HG02884 (cell line): ENCODE results near the gene GLS.

Experiments
- ATAC-seq: cut with Tn5 transposase; IDR thresholded peaks from one replicate; pipeline ENCODE4 v1.9.1; 2021; ENCODE audit warnings: mild to moderate bottlenecking, moderate library complexity; ENCODE audit not compliant: unreplicated experiment

The GLS gene

DNA sequence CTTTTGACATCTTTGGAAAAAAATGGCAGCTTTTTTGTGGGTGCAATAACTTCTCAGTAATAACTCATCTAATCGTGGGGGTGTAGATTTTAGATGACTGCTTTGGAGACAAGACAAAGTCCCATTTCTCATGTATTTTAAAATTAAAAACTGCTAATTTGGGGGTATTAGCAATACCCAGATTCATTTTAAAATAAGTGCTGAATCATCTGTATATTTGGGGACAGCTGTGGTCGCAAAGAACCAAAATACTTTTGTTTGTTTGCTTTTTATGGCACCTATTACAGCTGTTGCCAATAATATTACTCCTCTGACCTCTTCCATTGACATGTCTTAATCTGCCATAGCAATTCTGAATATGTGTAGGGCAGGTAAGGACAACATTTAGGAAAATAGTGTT lies 87.9 kb downstream of the GLS start:
- no peak for ATAC-seq

DNA sequence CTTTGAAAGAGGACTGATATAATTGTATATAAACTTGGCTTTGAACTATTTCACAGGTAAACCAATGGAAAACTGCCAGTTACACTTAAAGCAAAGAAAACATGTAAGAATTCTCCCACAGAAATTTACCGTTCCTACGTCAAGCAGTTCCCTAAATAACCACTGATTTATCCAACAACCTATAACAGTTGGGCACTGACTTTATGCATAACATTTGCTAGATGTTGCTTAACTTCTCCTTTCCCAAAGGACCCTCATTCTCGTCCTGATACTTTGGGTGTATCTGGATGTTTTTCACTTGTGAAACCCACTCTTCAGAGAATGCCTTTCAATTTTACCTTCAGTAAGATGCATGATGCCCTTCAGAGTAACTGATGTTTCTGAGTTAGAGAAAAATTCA lies 89.5 kb downstream of the GLS start:
- ATAC-seq, result no peak

DNA sequence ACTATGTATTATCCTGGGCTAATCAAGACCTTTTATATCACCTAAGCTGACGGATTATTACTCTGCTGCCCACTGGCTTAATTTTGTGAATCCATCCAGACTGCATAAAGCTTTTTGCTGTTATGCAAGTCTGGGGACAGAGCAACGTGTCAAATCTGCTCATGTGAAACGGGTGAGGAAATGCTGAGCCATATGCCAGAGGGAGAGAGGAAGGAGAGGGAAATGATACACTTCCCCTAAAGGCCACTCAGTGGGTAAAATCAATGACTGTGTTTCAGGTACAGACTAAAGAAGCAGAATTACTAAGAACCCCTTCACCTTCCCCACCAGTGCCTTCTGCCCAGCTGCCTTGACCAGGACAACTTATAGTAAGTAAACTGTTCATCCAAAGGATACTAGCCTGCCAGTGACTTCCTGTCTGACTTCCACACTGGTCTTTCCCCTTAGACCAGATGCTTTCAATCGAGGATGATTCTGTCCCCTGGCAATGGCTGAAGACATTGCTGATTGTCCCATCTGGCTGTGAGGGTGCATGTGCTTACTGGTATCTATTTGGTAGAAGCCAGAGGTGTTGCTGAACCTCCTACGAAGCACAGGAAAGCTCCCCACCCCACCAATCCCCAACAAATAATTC lies 90.4 kb downstream of the GLS start:
- no peak for ATAC-seq

DNA sequence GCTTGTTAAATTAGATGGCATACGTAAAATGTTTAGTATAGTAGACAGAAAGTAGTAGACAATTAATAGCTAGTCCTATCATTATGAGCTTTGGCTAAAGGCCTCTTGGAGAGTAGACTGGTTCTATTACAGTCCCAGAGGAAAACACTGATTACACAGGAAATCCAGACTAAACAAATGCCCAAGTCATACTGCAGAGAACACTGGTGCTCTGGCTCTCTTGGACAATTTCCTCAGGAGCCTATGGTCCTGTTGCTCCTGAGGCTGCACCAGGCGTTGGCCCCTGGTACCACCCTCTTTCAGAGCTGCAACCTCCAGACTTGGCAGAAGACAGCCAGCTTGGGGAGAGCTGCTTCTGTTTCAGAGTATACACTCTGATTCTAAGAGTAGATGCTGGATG lies 91.6 kb downstream of the GLS start:
- ATAC-seq, result no peak

DNA sequence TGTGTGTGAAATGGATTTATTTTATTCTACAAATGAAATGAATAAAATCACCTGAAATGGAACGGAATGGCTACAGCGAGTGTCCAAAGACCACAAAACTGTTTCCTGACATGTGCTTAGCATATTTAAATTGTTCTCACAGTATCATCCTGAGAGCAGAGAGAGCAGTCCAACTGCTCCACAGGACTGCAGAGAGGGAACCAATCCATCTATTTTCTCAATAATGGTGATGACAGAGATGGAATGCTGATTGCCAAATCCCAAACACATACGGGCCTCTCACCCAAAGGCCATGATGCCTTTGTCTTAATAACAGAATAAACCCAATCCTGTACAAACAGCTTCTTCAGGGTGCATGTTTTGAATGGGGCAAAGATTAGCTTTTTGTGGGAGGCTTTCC lies 92.2 kb downstream of the GLS start:
- ATAC-seq, result no peak

DNA sequence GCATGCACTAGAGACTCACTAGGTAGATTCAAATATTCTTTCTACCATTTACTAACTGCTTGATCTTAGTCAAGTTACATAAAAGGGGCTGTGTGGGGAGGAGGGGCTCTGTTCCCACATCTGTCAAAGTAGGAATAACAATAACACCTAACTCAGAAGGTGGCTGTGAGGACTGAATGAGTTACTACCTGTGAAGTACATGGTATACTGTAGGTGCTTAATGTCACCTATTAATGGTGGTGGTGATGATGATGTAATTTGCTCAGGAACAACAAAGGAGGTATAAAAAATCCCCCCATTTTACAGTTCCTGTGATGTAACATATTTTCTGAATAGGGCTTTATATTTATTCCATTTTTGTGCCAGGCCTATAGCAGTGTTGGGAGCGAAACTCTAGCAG lies 92.6 kb downstream of the GLS start:
- ATAC-seq, result no peak

DNA sequence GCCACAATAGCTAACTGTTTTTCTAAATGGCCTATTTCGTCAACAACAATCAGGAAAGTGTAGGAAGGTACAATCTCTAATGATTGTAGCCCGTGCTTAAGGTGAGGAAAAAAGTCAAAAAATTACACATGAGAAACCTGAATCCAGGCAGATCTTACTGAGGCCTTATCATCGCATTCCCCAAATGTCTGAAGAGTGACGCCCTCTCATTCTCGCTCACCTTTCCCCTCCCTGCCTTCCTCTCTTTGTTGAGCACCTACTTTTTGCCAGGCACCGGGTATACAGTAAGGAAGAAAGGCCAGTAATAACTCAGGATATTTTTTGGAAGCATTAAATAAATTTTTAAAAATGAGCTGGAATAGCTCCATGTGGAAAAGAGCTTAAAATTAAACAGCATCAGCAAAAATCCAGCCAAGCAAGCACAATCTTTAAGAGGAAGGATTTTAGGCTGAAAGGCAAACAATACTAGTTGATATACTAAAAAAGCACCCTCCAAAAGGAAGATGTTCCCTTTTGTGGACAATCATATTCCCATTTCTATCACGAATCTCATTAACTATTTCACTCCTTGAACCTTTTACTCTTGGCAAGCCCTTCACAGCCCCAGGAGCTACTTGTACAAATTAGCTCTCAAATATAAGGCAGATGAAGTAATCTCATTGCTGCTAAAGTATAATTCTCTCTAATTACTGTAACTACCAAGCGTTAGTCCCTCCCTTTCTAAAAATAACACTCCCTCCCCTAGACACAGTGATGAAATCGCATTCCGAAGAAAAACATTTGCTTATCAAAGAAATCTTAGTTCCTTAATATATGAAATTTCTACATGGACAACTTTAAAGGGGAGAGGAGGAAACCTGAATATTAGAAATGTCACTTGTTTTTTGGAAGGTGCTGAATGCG lies 93.4 kb downstream of the GLS start:
- no peak for ATAC-seq

DNA sequence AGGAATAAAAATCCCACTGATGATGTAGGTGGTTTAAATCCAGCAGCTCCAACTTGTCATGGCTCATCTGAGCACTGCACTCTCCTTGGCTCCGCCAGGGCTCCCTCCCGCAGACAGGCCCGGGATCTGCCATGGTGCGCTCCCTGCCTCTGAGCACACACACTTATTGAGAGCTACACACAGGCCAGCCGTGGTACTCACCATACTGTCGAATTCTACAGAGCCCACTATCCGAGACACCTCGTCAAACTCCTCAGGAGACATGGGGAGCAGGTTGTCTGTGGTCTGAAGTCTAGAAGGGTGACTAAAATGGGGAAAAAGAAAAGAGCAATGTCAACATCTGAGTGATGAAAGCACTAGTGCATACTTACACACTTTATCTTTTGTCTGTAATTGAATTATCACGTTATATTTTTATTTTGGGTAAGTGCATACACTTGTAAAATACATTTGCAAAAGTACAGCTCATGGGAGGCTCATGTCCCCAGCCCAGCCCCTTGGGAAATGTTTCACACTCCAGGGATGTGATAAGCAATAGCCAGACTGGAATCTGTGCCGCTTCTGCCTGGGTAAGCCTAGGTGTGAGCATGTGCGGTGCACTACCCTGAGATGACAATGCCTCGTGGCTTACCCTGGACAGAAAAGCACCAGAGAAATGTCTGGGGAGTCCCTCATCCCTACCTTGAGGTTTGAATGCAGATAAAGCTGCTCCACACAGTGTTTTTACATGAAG lies 94.2 kb downstream of the GLS start:
- no peak for ATAC-seq

DNA sequence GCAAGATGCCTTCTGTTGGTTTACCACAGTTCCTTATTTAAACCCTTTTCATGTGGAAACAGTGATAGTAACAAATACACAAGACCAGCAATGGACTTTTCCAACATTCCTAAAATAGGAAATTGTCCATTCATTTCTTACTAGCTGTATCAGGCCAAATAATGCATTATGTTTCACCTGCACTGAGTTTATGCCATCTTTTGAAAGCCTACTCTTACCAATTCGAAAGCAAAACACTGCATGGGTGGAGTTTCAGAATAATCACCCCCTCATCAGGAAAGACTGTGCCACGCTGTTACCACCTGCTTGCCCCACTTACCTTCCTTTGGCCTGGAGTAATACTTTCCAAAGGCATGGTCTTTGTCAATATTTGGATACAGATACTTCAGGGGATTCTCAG lies 95.9 kb downstream of the GLS start:
- ATAC-seq, result no peak

DNA sequence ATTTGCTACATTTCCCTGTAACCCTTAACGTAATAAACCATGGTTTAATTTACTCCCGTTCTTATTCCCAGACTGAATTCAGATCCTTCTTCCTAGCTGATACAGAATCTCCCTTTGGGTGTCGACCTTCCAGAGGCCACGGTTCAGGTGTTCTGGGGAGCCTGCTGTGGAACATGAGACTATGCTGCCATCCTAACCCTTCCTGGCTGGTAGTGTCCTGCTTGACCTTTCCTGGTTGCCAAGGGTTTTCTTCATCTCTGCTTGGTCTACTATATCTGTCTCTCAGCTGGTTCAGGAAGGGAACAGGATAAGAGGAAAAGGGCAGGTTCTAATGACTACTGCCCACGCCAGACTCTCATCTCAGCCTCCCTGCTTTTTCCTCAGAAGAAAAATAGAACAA lies 96.9 kb downstream of the GLS start:
- no peak for ATAC-seq

DNA sequence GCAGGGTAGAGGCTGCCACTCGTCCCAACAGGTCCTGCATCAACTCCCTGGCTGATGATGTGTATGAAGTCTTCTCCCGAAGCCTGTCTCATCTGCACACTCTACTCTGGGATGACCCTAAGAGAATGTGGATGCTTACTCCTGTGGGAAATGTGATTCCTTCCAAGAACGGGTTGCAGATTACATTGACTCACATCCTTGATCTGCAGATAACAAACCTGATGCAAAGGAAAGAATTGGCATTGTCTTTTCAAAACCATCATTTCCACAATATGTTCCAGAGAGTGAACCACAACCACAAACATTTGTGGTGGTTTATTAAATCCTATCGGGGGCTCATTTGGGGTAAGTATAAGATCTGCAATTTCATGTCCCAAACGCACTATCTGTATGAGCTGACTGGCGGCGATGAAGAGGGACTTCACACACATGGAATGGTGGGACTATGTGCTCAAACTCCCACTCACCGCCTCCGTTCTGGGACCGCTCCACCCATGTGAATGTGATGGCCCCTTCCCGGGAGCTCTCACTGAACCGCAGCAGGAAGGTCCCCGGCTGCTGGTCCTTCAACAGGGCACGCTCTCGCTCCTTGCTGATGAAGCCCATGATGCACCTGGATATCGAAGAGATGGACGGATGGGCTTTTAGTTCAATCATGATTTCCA lies 97.9 kb downstream of the GLS start:
- no peak for ATAC-seq

DNA sequence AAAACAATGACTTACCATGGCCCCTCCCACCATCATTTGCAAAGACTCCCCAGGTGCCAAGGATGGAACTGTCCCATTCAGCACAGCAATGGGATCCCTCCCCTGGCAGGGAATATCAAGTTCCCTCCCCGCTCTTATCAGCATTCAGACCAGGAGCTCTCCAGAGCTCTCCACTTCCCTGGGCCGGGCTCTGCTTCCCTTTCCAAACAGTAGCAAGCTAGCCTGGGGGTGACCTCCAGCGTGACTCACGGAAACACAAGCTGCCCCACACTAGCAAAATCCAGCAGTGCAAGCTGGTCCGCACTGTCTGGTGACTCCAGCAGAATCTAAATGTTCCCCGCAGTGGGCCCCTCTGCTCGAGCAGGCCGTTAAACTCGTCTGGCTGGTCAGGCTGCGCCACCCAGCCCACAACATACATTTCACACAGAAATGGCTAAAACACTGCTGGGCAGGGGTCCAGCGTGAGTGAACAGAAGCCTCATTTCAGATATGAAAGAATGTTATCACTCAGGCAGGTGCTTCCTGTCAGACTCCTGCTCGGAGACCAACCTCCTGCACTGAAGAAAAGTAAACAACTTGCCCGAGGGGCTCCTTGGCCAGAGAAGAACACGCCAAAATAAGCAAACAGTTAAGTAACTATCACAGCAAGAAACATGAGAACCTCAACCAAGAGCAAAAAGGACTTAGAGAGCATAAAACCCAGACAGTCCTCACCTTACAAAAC lies 99.4 kb downstream of the GLS start:
- no peak for ATAC-seq

DNA sequence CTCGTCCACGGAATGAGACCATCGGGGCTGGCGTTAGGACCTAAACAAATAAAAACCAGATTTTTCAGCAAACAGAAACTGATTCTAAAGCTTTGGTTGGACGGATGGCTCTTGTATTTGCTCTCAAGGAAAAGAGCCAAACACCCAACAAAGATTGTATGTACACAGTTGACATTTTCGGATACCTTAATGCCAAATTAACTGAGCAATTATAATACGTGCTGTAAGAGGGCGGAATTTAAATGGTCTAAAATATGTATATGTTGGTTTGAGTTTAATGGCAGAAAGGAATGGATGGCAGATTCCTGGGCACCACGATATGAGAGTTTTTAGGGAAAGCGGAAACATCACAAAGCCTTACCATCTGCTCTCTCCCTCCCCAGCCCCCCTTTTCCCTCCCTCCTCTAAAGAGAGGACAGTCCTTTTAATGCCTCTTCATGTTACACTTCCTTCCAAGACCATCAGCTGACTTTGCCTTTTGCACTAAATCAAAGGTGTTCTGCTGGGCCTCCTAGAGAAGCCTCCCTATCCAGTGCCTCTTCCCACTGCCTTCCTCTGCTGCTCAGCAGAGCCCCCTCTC lies 100.1 kb downstream of the GLS start:
- no peak for ATAC-seq

DNA sequence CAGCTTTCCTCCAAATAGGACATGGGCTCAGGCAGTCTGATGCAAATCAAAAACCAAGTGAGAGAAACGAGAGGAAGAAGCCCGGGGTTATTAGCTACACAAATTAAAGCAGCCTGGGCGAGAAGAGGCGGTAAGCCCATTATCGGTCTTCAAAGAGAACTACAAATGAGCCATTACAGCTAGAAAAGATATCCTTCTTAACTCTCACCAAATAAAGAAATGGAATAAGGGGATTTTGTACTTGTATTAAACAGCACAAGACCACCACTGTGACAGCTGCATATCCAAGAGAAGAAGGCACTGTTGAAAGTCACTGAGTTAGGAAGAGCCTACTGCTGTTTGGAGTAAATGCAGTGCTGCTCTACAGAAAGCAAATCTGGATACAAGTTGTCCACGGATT lies 100.7 kb downstream of the GLS start:
- ATAC-seq, result no peak

DNA sequence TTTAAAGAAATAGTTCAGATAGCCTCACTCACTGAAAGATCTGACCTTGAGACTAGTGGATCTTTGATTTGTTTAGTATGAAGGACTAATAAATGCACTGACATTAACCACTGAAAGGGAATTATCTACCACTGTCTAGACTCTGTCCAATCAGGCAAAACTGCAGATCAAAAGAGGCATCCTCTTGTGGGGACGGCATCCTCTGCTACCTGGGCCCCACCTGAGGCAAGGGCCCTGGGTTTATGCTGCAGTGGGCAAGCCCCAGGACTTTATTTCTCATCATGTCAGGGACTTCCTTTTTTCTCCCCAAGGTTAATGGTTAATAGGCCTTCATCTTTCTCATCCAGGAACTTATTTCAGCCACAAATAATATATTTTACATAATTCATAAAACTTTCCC lies 101.1 kb downstream of the GLS start:
- no peak for ATAC-seq

DNA sequence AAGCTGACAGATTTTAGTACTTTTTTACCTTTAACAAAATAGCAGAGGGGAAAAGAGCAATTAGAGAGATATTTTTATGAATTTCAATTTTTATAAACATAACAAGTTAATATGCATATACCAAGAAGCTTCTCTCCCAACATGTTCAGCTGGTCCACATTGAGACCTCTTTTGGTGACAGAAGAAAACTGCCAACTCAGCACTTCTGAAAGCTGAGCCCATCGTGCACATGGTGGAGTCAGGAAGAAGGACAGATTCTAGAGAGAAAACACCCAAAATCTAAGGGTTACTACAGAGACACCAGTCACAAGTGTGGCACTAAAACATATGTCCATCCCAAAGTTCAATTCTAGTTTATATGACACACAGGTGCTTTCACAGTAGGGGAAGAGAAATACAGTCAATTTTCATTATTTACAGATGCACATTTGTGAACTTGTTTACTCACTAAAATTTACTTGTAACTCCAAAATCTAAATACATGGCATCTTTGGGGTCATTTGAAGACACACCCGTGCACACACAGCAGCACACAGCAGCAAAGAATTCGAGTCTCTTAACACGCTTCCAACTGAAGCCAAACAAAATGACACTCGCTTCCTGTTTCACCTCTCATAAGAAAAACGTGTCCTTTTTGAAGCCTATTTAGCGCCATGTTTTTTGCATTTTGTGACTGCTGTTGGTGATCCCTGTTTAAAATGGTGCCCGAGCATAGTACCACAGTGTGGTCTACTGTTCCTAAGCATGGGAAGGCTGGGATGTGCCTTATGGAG lies 101.8 kb downstream of the GLS start:
- no peak for ATAC-seq

DNA sequence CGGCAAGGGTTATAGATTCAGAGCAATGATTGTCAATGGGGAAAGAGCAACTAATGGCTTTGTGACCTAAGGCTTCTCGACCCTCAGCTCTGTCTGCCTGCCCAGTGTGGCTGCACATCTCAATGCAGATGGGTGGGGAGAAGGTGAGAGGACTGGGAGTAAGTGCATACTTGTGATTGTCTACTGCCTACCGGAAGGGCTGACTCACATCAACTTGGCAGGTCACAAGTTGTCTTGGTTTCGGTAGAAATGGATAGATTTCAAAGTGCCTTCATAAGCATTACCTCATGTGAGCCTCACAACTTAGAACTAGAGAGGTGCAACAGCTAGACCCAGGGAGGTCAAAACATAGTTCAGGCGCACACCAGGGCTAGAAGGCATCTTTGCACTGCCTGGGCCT lies 104.0 kb downstream of the GLS start:
- ATAC-seq, result no peak

DNA sequence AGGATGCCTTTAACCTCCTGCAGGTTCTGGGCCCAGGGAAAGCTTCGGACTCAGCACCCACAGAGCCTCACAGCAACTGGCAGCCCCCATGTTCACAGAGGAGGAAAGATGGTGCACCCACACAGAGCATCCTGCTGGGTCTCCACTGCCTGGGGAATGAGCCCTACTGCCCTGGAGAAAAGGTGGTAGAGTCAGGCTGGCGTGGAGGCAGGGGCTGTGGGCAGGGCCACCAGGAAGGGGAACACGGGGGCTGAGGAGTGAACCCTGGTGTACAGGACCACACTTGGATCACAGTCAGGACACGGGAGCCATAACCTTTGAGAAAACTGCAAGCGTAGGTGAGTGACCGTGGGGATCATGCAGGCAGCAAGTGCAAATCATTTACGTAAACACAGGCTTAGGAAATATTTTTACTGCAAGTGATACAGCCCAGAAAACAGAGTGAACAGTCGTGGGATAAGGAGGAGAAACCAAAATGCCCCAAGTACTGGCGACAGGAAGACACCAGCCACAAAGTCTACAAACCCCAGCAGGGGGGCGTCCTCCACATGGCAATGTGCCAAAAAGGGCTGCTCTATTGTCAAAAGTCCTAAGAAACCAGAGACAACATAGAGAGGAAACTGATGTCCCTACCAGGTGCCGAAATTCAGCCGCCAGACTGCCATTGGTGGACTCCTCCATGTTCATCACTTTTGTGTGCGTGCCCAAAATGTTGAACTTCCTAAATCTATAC lies 105.8 kb downstream of the GLS start:
- no peak for ATAC-seq

DNA sequence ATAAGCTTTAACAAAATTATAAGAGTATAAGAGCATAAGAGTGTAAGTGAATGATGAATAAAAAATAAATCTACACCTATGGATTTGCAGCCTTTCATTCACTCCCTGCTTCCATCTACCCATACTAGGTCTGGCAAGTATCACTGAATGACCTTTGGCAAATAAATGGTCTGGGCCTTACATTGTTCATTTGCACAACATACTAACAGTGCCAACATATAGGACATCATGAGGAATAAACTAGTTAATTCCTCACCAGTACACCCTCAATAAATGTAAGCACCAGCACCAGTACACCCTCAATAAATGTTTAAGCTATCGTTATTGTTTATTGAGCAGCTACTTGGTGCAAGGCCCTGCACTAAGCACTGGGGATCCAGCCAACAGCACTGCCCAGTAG lies 106.5 kb downstream of the GLS start:
- ATAC-seq, result no peak
